Fibroblast of lung (primary cell): ENCODE data around the gene RAPGEF6.

Experiments used
- EZH2 ChIP-seq: IDR thresholded peaks from 2 replicates; pipeline ENCODE4 v1.5.1; 2012; ENCODE audit warnings: low read length, control low read depth, mild to moderate bottlenecking; ENCODE audit errors: missing control alignments
- TF ChIP-seq, protein P1 (sequence below), 2 donors: IDR thresholded peaks in 1 of 2; conservative IDR thresholded peaks in 1 of 2; 1 replicate in 1 of 2; 2 replicates in 1 of 2; pipeline ENCODE4 v1.5.1; 2011 to 2012; ENCODE audit warnings: low read length in 2 of 2, control low read depth in 1 of 2, inconsistent platforms in 1 of 2, low read depth in 1 of 2, mild to moderate bottlenecking in 1 of 2

DNA sequence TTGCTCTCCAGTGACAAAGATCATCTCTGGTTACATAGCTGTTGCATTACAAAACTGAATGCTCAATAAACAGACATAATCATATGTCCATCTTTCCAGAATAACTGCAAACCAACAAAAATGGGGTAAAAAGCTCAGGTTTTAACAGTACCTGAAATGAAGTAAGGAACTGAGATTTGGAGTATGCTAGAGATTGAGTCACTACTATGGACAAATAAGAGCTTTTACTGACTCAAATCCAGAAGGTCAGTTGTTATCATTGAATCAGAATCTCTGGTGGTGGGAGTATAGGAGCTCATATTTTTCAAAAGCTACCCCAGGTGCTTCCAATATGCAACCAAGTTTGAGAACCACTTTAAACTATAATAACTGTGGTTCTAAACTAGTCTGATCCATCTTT, 4.1 kb upstream of the RAPGEF6 start:
- TF ChIP-seq, protein P1, sequence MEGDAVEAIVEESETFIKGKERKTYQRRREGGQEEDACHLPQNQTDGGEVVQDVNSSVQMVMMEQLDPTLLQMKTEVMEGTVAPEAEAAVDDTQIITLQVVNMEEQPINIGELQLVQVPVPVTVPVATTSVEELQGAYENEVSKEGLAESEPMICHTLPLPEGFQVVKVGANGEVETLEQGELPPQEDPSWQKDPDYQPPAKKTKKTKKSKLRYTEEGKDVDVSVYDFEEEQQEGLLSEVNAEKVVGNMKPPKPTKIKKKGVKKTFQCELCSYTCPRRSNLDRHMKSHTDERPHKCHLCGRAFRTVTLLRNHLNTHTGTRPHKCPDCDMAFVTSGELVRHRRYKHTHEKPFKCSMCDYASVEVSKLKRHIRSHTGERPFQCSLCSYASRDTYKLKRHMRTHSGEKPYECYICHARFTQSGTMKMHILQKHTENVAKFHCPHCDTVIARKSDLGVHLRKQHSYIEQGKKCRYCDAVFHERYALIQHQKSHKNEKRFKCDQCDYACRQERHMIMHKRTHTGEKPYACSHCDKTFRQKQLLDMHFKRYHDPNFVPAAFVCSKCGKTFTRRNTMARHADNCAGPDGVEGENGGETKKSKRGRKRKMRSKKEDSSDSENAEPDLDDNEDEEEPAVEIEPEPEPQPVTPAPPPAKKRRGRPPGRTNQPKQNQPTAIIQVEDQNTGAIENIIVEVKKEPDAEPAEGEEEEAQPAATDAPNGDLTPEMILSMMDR (conservative IDR thresholded peaks at IDR 0.05 in 1 of 2, IDR thresholded peaks at IDR 0.05 in 1 of 2; ENCODE audit: low read depth in 1 of 2, low read length in 2 of 2) = no peak
- TF ChIP-seq EZH2 = no peak
